22Rv1 (cell line): ENCODE data around the gene MLST8.

Source experiments
- H3K27ac ChIP-seq: fragments of 450-650 bp; 2 replicates; pipeline ENCODE4 v1.5.1; 2017
- CTCF ChIP-seq: fragments of 450-650 bp; IDR thresholded peaks from 2 replicates; pipeline ENCODE4 v1.5.1; 2017; ENCODE audit warnings: mild to moderate bottlenecking
- ZFX ChIP-seq: fragments of 450-650 bp; IDR thresholded peaks from 2 replicates; pipeline ENCODE4 v1.6.1; 2017; ENCODE audit warnings: antibody characterized with exemption, borderline replicate concordance

Gene MLST8

DNA sequence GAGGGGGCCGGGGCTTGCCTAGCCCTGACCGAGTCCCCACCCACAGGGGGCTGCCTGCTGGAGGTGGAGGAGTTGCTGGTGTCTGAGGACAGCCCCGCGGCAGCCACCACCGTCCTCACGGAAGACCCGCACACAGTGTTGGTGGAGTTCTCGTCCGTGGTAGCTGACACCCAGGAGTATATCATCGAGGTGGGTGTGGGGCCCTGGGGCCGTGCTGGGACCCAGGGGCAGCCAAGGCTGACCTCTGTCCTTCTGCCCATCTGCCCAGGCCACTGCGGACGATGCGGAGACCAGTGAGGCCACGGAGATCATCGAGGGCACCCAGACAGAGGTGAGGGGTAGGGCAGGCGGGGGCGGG lies 29.5 kb downstream of the MLST8 start:
- H3K27ac ChIP-seq = no peak overlapping the region; the same call in 1 of the 2 replicates
- TF ChIP-seq CTCF = no peak
- TF ChIP-seq ZFX = no peak

GRCh38 chr16:2235234-2235651 lies 30.0 kb downstream of the MLST8 start:
- TF ChIP-seq ZFX = no peak
- no peak for TF ChIP-seq CTCF
- peak overlapping the region; percentile 76 for H3K27ac ChIP-seq

GRCh38 chr16:2235695-2236336 lies 30.6 kb downstream of the MLST8 start:
- TF ChIP-seq CTCF = no peak
- peak overlapping the region; percentile 76 for H3K27ac ChIP-seq

- peak within 1 kb of the TSS; percentile 76 for H3K27ac ChIP-seq
- TF ChIP-seq ZFX = no peak
- no peak for TF ChIP-seq CTCF
These were observed 31.3 kb downstream of the MLST8 start, which contains the start of gene DNASE1L2 for GRCh38 chr16:2236337-2237101. Gene DNASE1L2 (plus strand): TSS chr16:2236444. CDS start chr16:2236817, 373 bp downstream.

- TF ChIP-seq CTCF = no peak
- TF ChIP-seq ZFX = no peak
- H3K27ac ChIP-seq = peak overlapping the region; percentile 76
These were observed 31.8 kb downstream of the MLST8 start for GRCh38 chr16:2237102-2237482.

DNA sequence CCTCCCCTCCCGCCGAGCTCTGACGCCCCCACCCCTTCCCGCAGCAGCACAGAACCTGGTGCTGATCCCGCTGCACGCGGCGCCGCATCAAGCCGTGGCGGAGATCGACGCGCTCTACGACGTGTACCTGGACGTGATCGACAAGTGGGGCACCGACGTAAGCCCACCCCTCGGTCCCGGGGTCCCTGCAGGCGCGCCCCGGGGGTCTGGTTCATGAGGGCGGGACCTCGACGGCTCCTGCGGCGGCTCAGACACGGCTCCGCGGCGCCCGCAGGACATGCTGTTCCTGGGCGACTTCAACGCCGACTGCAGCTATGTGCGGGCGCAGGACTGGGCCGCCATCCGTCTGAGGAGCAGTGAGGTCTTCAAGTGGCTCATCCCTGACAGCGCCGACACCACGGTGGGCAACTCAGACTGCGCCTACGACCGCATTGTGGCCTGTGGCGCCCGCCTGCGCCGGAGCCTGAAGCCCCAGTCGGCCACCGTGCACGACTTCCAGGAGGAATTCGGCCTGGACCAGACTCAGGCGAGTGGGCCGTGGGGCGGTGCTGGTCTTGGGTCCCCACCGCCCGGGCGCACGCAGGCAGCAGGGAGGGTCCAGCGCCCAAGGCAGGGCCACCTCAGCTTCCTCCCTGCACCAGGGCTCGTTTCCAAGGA lies 32.4 kb downstream of the MLST8 start:
- TF ChIP-seq CTCF = no peak
- TF ChIP-seq ZFX = no peak

GRCh38 chr16:2238150-2238837 lies 33.0 kb downstream of the MLST8 start:
- H3K27ac ChIP-seq = peak overlapping the region; percentile 76
- no peak for TF ChIP-seq CTCF
- no peak for TF ChIP-seq ZFX

More for the DNA sequence above, 32.4 kb downstream of the MLST8 start:
- peak overlapping the region; percentile 76 for H3K27ac ChIP-seq
